Measurements from ENCODE around the gene TNFSF9.

- TF ChIP-seq TAF1 (IDR thresholded peaks at IDR 0.05; ENCODE audit: low read depth, low read length) (no peak), RAD21 (IDR thresholded peaks at IDR 0.05 in 1 of 2, conservative IDR thresholded peaks at IDR 0.05 in 1 of 2; ENCODE audit: low read depth in 2 of 2, low read length in 2 of 2) (no peak), TCF12 (IDR thresholded peaks at IDR 0.05; ENCODE audit: low read depth, low read length) (no peak), CHD1 (IDR thresholded peaks at IDR 0.05; ENCODE audit: low read depth, low read length) (no peak), YY1 (IDR thresholded peaks at IDR 0.05; ENCODE audit: low read depth, low read length) (no peak), FOSL1 (IDR thresholded peaks at IDR 0.05; ENCODE audit: insufficient read depth, low read depth, low read length) (no peak), EP300 (IDR thresholded peaks at IDR 0.05; ENCODE audit: borderline replicate concordance in 1 of 2, low read depth in 2 of 2, low read length in 2 of 2) (no peak)
- TF ChIP-seq, protein P1, sequence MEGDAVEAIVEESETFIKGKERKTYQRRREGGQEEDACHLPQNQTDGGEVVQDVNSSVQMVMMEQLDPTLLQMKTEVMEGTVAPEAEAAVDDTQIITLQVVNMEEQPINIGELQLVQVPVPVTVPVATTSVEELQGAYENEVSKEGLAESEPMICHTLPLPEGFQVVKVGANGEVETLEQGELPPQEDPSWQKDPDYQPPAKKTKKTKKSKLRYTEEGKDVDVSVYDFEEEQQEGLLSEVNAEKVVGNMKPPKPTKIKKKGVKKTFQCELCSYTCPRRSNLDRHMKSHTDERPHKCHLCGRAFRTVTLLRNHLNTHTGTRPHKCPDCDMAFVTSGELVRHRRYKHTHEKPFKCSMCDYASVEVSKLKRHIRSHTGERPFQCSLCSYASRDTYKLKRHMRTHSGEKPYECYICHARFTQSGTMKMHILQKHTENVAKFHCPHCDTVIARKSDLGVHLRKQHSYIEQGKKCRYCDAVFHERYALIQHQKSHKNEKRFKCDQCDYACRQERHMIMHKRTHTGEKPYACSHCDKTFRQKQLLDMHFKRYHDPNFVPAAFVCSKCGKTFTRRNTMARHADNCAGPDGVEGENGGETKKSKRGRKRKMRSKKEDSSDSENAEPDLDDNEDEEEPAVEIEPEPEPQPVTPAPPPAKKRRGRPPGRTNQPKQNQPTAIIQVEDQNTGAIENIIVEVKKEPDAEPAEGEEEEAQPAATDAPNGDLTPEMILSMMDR (IDR thresholded peaks at IDR 0.05; ENCODE audit: control extremely low read depth in 1 of 3, insufficient read depth in 1 of 3, low read depth in 1 of 3, low read length in 3 of 3), result no peak
These were observed 13.1 kb downstream of the TNFSF9 start for GRCh38 chr19:6543866-6544347.

All from H1 (cell line).